Muscle layer of colon (tissue), 2 donors: ENCODE data around the gene TAF13.
"Not testable (repeated sequence)": the region's sequence is repeated elsewhere in the genome, so short reads cannot be mapped to it uniquely, and the experiment has no call there.

Experiments
- H3K27ac ChIP-seq: one replicate; pipeline ENCODE4 v1.7.0; 2013; ENCODE audit warnings: low read depth, mild to moderate bottlenecking, low read length, moderate library complexity
- H3K27me3 ChIP-seq, 2 donors: one replicate each; pipeline ENCODE4 v1.7.0; 2013; ENCODE audit warnings: low read length in 2 of 2, mild to moderate bottlenecking in 2 of 2; ENCODE audit not compliant: insufficient read depth in 2 of 2, control insufficient read depth in 1 of 2
- H3K36me3 ChIP-seq: one replicate; pipeline ENCODE4 v1.7.0; 2013; ENCODE audit warnings: mild to moderate bottlenecking, low read length; ENCODE audit not compliant: insufficient read depth
- H3K4me1 ChIP-seq: one replicate; pipeline ENCODE4 v1.7.0; 2013; ENCODE audit warnings: mild to moderate bottlenecking, low read length; ENCODE audit not compliant: insufficient read depth
- H3K4me3 ChIP-seq, 2 donors: one replicate each; pipeline ENCODE4 v1.7.0; 2013; ENCODE audit warnings: low read length in 2 of 2, low read depth in 1 of 2, mild to moderate bottlenecking in 1 of 2, moderate library complexity in 1 of 2
- H3K9ac ChIP-seq: one replicate; pipeline ENCODE4 v1.7.0; 2013; ENCODE audit warnings: low read length
- H3K9me3 ChIP-seq: one replicate; pipeline ENCODE4 v1.7.0; 2013; ENCODE audit warnings: mild to moderate bottlenecking, low read length
- donor health status: abdominal sarcoma.
- donor health status: Adenocarcinoma of cecum.

TAF13 gene

DNA sequence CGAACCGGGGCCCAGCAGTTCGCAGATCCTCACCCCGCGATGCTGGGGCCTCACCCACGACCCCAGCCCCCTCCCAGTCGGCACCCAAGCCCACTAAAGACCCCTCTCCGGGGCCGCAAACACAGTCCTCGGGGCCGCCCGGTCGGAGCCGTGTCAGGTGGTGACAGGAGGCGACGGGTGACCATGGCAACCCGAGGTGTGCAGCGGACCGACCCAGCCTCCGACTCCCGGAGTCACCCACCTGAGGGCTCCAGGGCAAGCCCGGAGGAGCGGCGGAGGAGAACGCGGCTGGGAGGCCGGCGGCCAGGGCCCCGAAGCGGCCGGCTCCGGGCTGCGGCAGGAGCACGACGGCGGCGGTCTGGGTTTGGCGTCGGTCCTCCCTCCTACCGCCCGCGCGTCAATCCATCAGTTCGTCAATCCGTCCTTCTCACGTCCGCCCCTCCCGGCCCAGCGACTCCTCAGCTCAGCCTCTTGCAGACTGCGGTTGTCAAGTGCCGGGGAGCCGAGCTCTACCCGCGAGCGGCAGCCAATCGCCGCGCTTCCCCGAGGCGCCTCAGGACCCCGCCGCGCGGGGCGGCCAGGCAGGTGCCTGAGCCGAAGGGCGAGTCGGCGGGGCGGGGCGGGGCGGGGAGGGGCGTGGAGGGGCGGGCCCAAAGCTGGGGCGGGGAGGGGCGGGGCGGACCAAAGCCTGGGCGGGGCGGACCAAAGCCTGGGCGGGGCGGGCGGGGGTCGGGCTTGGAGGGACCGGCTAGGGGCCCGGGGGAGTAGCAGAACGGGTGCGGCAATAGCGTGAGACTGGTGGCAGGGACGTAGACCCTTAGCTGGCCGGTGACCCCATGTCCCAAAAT is 34.0 kb downstream of the TAF13 start, which contains the start of gene WDR47:
Gene WDR47, minus strand, starts transcription at position 482 of the 848 bp plus-strand sequence. CDS start 18,590 bp downstream, outside the sequence.
- Histone ChIP-seq H3K27me3 (no peaks in the 10 kb centered on the region), H3K4me3 (peak within 1 kb of the TSS; percentile 94 to 98), H3K4me1 (no peaks in the 10 kb centered on the region), H3K27ac (peak within 1 kb of the TSS; percentile 86), H3K9ac (peak within 1 kb of the TSS; percentile 68), H3K36me3 (no peaks in the 10 kb centered on the region), H3K9me3 (no peaks in the 10 kb centered on the region)

DNA sequence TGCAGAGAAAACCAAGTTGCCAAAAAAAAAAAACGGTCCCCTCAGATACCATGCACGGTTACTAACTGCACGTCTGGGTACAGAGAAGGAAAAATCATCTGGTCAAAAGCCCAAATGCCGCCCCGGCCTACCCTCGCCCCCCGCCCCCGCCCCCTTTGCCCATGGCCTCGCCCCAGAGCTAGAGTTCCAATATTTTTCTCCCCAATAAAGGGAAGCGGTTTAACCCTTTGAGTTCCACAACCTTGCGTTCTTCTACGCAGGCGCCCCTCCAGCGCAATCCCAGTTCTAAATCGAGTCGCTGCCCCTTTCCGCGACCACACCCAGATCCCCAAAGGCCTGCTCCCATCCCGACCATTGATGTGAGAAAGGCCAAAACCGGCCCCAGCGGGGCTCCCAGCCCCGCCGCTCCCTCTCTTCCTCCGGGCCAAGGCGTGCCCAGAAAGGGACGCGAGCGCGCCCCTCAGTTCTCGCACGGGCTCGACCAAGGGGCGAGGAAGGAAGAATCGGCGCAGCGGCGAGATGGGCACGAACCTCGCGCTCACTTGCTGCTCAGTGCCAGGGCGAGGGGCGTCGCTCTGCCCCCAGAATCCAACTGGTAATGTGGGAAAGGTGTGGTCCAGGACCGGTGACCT is 34.7 kb downstream of the TAF13 start:
- no peaks in the 10 kb centered on the region for H3K27me3 ChIP-seq
- H3K27ac ChIP-seq = peak overlapping the region; percentile 86
- no peaks in the 10 kb centered on the region for H3K4me1 ChIP-seq
- peak overlapping the region; percentile 68 for H3K9ac ChIP-seq
- H3K9me3 ChIP-seq = no peaks in the 10 kb centered on the region
- no peaks in the 10 kb centered on the region for H3K36me3 ChIP-seq
- H3K4me3 ChIP-seq = peak overlapping the region; percentile 94 to 98

DNA sequence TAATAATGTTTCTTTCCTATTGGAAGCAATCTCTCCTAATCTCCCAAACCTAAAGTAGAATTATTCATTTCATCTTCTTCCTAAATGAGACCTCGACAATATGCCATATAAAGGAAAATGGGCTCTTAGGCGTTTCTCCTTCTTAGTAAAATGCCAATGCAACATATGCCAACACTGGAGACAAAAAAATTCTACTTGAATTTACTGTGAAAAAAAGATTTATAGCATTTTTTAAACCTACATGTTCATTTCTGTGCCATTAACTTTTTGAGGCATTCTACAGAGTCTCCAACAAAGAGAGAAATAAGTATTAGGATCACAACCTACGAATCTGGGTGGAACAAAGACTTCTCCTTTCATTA is 35.2 kb downstream of the TAF13 start:
- Histone ChIP-seq H3K36me3 (no peaks in the 10 kb centered on the region), H3K4me3 (peak overlapping the region; percentile 94 to 98), H3K4me1 (no peaks in the 10 kb centered on the region), H3K9ac (no peak overlapping the region), H3K27me3 (no peaks in the 10 kb centered on the region), H3K27ac (no peak overlapping the region), H3K9me3 (no peaks in the 10 kb centered on the region)

DNA sequence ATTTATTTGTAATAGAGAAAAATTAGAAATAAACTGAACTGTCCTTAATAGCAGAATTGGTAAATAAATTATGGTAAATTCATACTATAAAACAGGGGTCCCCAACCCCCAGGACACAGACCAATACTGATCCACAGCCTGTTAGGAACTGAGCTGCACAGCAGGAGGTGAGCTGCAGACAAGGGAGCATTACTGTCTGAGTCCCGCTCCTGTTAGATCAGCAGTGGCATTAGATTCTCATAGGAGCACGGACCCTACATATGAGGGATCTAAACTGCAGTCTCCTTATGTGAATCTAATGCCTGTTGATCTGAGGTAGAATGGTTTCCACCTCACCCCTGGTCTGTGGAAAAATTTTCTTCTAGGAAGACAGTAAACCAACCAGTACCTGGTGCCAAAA is 41.4 kb downstream of the TAF13 start:
- Histone ChIP-seq H3K27me3 (no peaks in the 10 kb centered on the region), H3K36me3 (no peaks in the 10 kb centered on the region), H3K27ac (no peak overlapping the region), H3K9me3 (no peaks in the 10 kb centered on the region), H3K9ac (no peak overlapping the region), H3K4me1 (no peaks in the 10 kb centered on the region), H3K4me3 (no peak overlapping the region)

DNA sequence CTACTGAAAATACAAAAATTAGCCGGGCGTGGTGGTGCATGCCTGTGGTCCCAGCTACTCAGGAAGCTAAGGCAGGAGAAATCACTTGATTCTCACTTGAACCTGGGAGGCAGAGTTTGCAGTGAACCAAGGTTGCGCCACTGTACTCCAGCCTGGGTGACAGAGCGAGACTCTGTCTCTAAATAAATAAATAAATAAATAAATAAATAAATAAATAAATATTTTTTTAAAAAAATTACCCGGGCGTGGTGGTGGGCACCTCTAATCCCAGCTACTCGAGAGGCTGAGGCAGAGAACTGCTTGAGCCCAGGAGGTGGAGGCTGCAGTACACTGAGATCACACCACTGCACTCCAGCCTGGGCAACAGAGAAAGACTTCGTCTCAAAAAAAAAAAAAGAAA is 46.3 kb downstream of the TAF13 start:
- H3K36me3 ChIP-seq, H3K27ac ChIP-seq, H3K27me3 ChIP-seq, H3K4me1 ChIP-seq, H3K4me3 ChIP-seq, H3K9ac ChIP-seq, H3K9me3 ChIP-seq: not testable (repeated sequence)

GRCh38 chr1:109027841-109028240 is 48.0 kb downstream of the TAF13 start:
- H3K27me3 ChIP-seq = no peaks in the 10 kb centered on the region
- no peak overlapping the region for H3K9ac ChIP-seq
- no peaks in the 10 kb centered on the region for H3K36me3 ChIP-seq
- H3K4me3 ChIP-seq = no peak overlapping the region
- no peak overlapping the region for H3K27ac ChIP-seq
- no peaks in the 10 kb centered on the region for H3K4me1 ChIP-seq
- H3K9me3 ChIP-seq = no peaks in the 10 kb centered on the region

DNA sequence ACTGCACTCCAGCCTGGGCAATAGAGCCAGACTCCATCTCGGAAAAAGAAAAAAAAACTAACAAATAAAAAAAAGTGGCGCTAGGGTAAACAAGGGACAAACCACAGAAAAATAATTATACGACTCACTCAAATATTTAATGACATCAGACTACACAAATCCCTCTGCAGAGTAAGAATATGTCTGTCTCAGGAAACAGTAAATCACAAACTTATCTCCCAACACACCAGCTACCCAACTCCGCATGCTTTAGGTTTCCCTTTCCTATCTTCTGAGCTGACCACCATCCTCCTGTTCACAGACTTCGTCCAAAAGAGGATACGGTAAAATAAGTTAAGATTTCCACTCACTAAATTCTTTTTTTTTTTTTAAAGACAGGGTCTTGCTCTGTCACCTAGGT is 50.1 kb downstream of the TAF13 start:
- Histone ChIP-seq H3K9me3 (no peaks in the 10 kb centered on the region), H3K36me3 (no peaks in the 10 kb centered on the region), H3K27ac (no peak overlapping the region)

GRCh38 chr1:109024646-109025045 is 51.2 kb downstream of the TAF13 start:
- Histone ChIP-seq H3K4me1 (no peaks in the 10 kb centered on the region), H3K9ac (no peak overlapping the region), H3K36me3 (no peaks in the 10 kb centered on the region)

More for the DNA sequence above, 50.1 kb downstream of the TAF13 start:
- Histone ChIP-seq H3K4me3 (no peak overlapping the region), H3K4me1 (no peaks in the 10 kb centered on the region), H3K27me3 (no peaks in the 10 kb centered on the region), H3K9ac (no peak overlapping the region)

GRCh38 chr1:109020693-109021257 is 55.0 kb downstream of the TAF13 start:
- no peak overlapping the region for H3K9ac ChIP-seq
- H3K27me3 ChIP-seq = no peaks in the 10 kb centered on the region
- H3K9me3 ChIP-seq = no peaks in the 10 kb centered on the region
- H3K4me3 ChIP-seq = no peak overlapping the region
- H3K4me1 ChIP-seq = no peaks in the 10 kb centered on the region
- no peak overlapping the region for H3K27ac ChIP-seq
- H3K36me3 ChIP-seq = peaks cover 10% of the 10 kb centered on the region

More at GRCh38 chr1:109024646-109025045, 51.2 kb downstream of the TAF13 start:
- Histone ChIP-seq H3K9me3 (no peaks in the 10 kb centered on the region), H3K27ac (no peak overlapping the region), H3K4me3 (no peak overlapping the region), H3K27me3 (no peaks in the 10 kb centered on the region)

DNA sequence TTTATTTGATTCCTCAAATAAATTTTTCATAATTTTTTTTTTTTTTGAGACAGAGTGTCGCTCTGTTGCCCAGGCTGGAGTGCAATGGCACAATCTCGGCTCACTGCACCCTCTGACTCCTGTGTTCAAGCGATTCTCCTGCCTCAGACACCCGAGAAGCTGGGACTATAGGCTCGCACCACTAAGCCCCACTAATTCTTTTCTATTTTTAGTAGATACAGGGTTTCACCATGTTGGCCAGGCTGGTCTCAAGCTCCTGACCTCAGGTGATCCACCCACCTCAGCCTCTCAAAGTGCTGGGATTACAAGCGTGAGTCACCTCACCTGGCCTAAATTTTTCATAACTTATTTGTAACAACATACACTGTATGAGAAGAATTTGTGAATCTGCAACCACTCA is 58.1 kb downstream of the TAF13 start:
- H3K9me3 ChIP-seq, H3K27me3 ChIP-seq, H3K27ac ChIP-seq, H3K4me1 ChIP-seq, H3K4me3 ChIP-seq, H3K9ac ChIP-seq: not testable (repeated sequence)
- peaks cover 21% of the 10 kb centered on the region for H3K36me3 ChIP-seq

DNA sequence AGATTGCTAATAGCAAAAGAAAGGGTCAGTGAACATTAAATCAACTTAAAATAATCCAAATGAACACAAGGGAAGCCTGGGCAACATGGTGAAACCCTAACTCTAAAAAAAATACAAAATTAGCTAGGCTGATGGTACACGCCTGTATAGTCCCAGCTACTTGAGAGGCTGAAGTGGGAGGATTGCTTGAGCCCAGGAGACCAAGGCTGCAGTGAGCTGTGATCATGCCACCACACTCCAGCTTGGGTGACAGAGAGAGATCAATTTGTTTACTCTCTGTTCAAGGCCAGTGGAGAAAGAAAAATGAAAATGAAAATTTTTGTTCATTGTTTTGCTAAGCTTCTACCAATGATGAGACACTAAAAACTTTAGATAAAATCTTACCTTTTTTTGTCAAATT is 58.7 kb downstream of the TAF13 start:
- Histone ChIP-seq H3K27me3 (no peaks in the 10 kb centered on the region), H3K9me3 (no peaks in the 10 kb centered on the region), H3K27ac (no peak overlapping the region), H3K9ac (no peak overlapping the region), H3K4me3 (no peak overlapping the region), H3K4me1 (no peaks in the 10 kb centered on the region), H3K36me3 (peaks cover 24% of the 10 kb centered on the region)
